Stimulated activated CD4-positive, alpha-beta T cell treated with anti-CD3 and anti-CD28 coated beads, TNF-alpha, amount 100 ng/mL, for 48 hours (primary cell): ENCODE measurements around the gene EIF2S3.
A peak's percentile ranks its signal among the peaks of the same experiment; 100 is the strongest.
"Not testable (repeated sequence)": the region's sequence is repeated elsewhere in the genome, so short reads cannot be mapped to it uniquely, and the experiment has no call there.

Experiments used
- DNase-seq, 3 donors: peaks; one replicate each; pipeline ENCODE4 v3.0.0-alpha.2; 2020; ENCODE audit warnings: low read depth in 3 of 3

Gene EIF2S3

GRCh38 chrX:24050522-24051318, 4.0 kb upstream of the EIF2S3 start:
- DNase-seq, result not testable (repeated sequence)

- DNase-seq, result no peak
Observed at GRCh38 chrX:24055043-24055356, 244 bp downstream of the EIF2S3 start.

- no peak for DNase-seq
Observed at GRCh38 chrX:24063488-24063887, 8.7 kb downstream of the EIF2S3 start.

GRCh38 chrX:24069877-24070276, 15.1 kb downstream of the EIF2S3 start:
- no peak for DNase-seq

GRCh38 chrX:24079411-24079810, 24.7 kb downstream of the EIF2S3 start:
- no peak for DNase-seq

- DNase-seq, result not testable (repeated sequence)
Observed at GRCh38 chrX:24080245-24080644, 25.5 kb downstream of the EIF2S3 start.

GRCh38 chrX:24080704-24081103, 25.9 kb downstream of the EIF2S3 start:
- DNase-seq, result no peak

- DNase-seq, result peak in 2 of 3 donors; percentile 30 to 31
Observed at GRCh38 chrX:24081661-24082154, 27.0 kb downstream of the EIF2S3 start.

GRCh38 chrX:24082447-24082846, 27.7 kb downstream of the EIF2S3 start:
- DNase-seq, result no peak

GRCh38 chrX:24085101-24085500, 30.3 kb downstream of the EIF2S3 start:
- DNase-seq, result no peak

- DNase-seq, result no peak
Observed at GRCh38 chrX:24090300-24091200, 35.8 kb downstream of the EIF2S3 start.

GRCh38 chrX:24093746-24094145, 39.0 kb downstream of the EIF2S3 start:
- no peak for DNase-seq

GRCh38 chrX:24097741-24098260, 43.0 kb downstream of the EIF2S3 start:
- DNase-seq, result no peak

GRCh38 chrX:24098932-24099331, 44.2 kb downstream of the EIF2S3 start:
- no peak for DNase-seq

- DNase-seq, result no peak
Observed at GRCh38 chrX:24099394-24099793, 44.6 kb downstream of the EIF2S3 start.

- no peak for DNase-seq
Observed at GRCh38 chrX:24100713-24101112, 46.0 kb downstream of the EIF2S3 start.

GRCh38 chrX:24110069-24110468, 55.3 kb downstream of the EIF2S3 start:
- DNase-seq, result no peak

- no peak for DNase-seq
Observed at GRCh38 chrX:24113181-24113580, 58.4 kb downstream of the EIF2S3 start.

GRCh38 chrX:24117258-24117657, 62.5 kb downstream of the EIF2S3 start:
- DNase-seq, result no peak

GRCh38 chrX:24124244-24124799, 69.6 kb downstream of the EIF2S3 start:
- DNase-seq, result no peak

GRCh38 chrX:24125028-24125612, 70.4 kb downstream of the EIF2S3 start:
- DNase-seq, result no peak
